H1 (cell line): ENCODE measurements around the gene DLG4. TPM values are rescaled to one million over a fixed set of nuclear protein-coding genes. Genes with fewer than 3 reads are reported as not detected.

Experiments
- CTCF ChIA-PET: fragments of 300-600 bp; sonication (Branson Sonifier 250); formaldehyde crosslinking; loops from one replicate; lab custom pipeline; 2021; ENCODE audit not compliant: partially characterized antibody; lab: Charles Lee
- POLR2A ChIA-PET: fragments of 300-600 bp; sonication (Branson Sonifier 250); formaldehyde crosslinking; loops from one replicate; lab custom pipeline; 2021; ENCODE audit warnings: inconsistent platforms; ENCODE audit not compliant: partially characterized antibody; lab: Charles Lee
- DNase-seq, 2 experiments: peaks; one replicate each; pipeline versions ENCODE4 v3.0.0 to v3.0.0-alpha.2; 2010 to 2022; ENCODE audit warnings: low spot score in 2 of 2, low read depth in 1 of 2, mixed read lengths in 1 of 2
- FAIRE-seq: peaks from 2 replicates; lab custom pipeline; 2011; peaks lifted over from hg19 to GRCh38; lab: Jason Lieb, UNC
- H2AFZ ChIP-seq: 2 replicates; pipeline ENCODE4 v1.8.1; 2012; ENCODE audit warnings: low read length, inconsistent platforms
- H2AK5ac ChIP-seq: 2 replicates; pipeline ENCODE4 v1.6.1; 2013; ENCODE audit warnings: low read depth, low read length
- H2BK120ac ChIP-seq: replicated peaks from 2 replicates; pipeline ENCODE3; 2013; ENCODE audit warnings: low read depth, low read length, inconsistent platforms
- H2BK12ac ChIP-seq: 2 replicates; pipeline ENCODE4 v1.6.1; 2013; ENCODE audit warnings: low read depth, low read length
- H2BK15ac ChIP-seq: 2 replicates; pipeline ENCODE4 v1.6.1; 2013; ENCODE audit warnings: low read length
- H2BK20ac ChIP-seq: 2 replicates; pipeline ENCODE4 v1.6.1; 2013; ENCODE audit warnings: low read length
- H2BK5ac ChIP-seq: 2 replicates; pipeline ENCODE4 v1.6.1; 2013; ENCODE audit warnings: low read depth, low read length
- H3K14ac ChIP-seq: 2 replicates; pipeline ENCODE4 v1.6.1; 2013; ENCODE audit warnings: inconsistent platforms; ENCODE audit not compliant: insufficient read length
- H3K18ac ChIP-seq: 2 replicates; pipeline ENCODE4 v1.6.1; 2013; ENCODE audit warnings: low read length; ENCODE audit errors: extremely low read depth
- H3K23ac ChIP-seq: 2 replicates; pipeline ENCODE4 v1.6.1; 2013; ENCODE audit warnings: inconsistent platforms; ENCODE audit not compliant: insufficient read length
- H3K23me2 ChIP-seq: 2 replicates; pipeline ENCODE4 v1.6.1; 2013; ENCODE audit warnings: low read depth, low read length
- H3K27ac ChIP-seq: 2 replicates; pipeline ENCODE4 v1.6.1; 2011; ENCODE audit warnings: low read depth, low read length, inconsistent platforms
- H3K27me3 ChIP-seq, 4 experiments: replicated peaks in 1 of 4; 1 replicate in 1 of 4; 2 replicates in 3 of 4; pipeline versions ENCODE4 v1.6.1 to v1.8.1; 2011 to 2013; ENCODE audit warnings: low read length in 3 of 4, mild to moderate bottlenecking in 3 of 4, inconsistent platforms in 2 of 4, mixed read lengths in 2 of 4, moderate library complexity in 1 of 4; ENCODE audit not compliant: control insufficient read depth in 3 of 4, insufficient read depth in 3 of 4; ENCODE audit errors: extremely low read depth in 1 of 4
- H3K36me3 ChIP-seq, 4 experiments: 2 replicates each; pipeline versions ENCODE4 v1.6.1 to v1.8.1; 2011 to 2013; ENCODE audit warnings: mild to moderate bottlenecking in 4 of 4, low read length in 3 of 4, moderate library complexity in 2 of 4, control low read depth in 1 of 4, inconsistent platforms in 1 of 4; ENCODE audit not compliant: insufficient read depth in 4 of 4, control insufficient read depth in 2 of 4
- H3K4ac ChIP-seq: replicated peaks from 2 replicates; pipeline ENCODE3; 2013; ENCODE audit warnings: low read length, low read depth, mixed read lengths, inconsistent platforms; ENCODE audit not compliant: insufficient read length
- H3K4me1 ChIP-seq, 4 experiments: replicated peaks in 1 of 4; 1 replicate in 1 of 4; 2 replicates in 3 of 4; pipeline versions ENCODE4 v1.6.1 to v1.8.1; 2011 to 2013; ENCODE audit warnings: low read length in 3 of 4, inconsistent platforms in 2 of 4, mixed read lengths in 1 of 4; ENCODE audit not compliant: insufficient read depth in 4 of 4, control insufficient read depth in 3 of 4
- H3K4me2 ChIP-seq, 2 experiments: 2 replicates each; pipeline versions ENCODE4 v1.6.1 to v1.8.1; 2011 to 2013; ENCODE audit warnings: low read depth in 2 of 2, low read length in 2 of 2, control low read depth in 1 of 2, inconsistent platforms in 1 of 2, mild to moderate bottlenecking in 1 of 2; ENCODE audit not compliant: insufficient read depth in 1 of 2
- H3K4me3 ChIP-seq, 4 experiments: fragments of 200-600, 300-600 bp in 1 of 4; sonication (generic), shearing (Covaris generic), sonication (Bioruptor Twin) in 1 of 4; 2 replicates each; pipeline versions ENCODE4 v1.5.1 to v1.8.1; 2011 to 2016; ENCODE audit warnings: low read length in 4 of 4, low read depth in 3 of 4, control low read depth in 2 of 4, inconsistent platforms in 2 of 4, mild to moderate bottlenecking in 2 of 4, mixed read lengths in 1 of 4, moderate library complexity in 1 of 4; ENCODE audit not compliant: insufficient read depth in 2 of 4; ENCODE audit errors: extremely low read depth in 1 of 4
- H3K56ac ChIP-seq: replicated peaks from 2 replicates; pipeline ENCODE3; 2013; ENCODE audit warnings: low read depth, mild to moderate bottlenecking, mixed read lengths, low read length, inconsistent platforms; ENCODE audit not compliant: insufficient read length
- H3K79me1 ChIP-seq: 2 replicates; pipeline ENCODE4 v1.6.1; 2013; ENCODE audit warnings: low read depth, low read length, control low read depth
- H3K79me2 ChIP-seq, 2 experiments: 2 replicates each; pipeline versions ENCODE4 v1.6.1 to v1.8.1; 2012 to 2013; ENCODE audit warnings: low read length in 2 of 2, mild to moderate bottlenecking in 2 of 2, inconsistent platforms in 1 of 2; ENCODE audit not compliant: insufficient read depth in 2 of 2, control insufficient read depth in 1 of 2
- H3K9ac ChIP-seq, 4 experiments: replicated peaks in 1 of 4; 1 replicate in 1 of 4; 2 replicates in 3 of 4; pipeline versions ENCODE4 v1.6.1 to v1.8.1; 2011 to 2013; ENCODE audit warnings: low read depth in 3 of 4, low read length in 3 of 4, control low read depth in 2 of 4, mild to moderate bottlenecking in 2 of 4, moderate library complexity in 2 of 4, inconsistent platforms in 1 of 4; ENCODE audit errors: extremely low read depth in 1 of 4
- H3K9me3 ChIP-seq, 2 experiments: 2 replicates each; pipeline versions ENCODE4 v1.6.1 to v1.8.1; 2012 to 2013; ENCODE audit warnings: mild to moderate bottlenecking in 2 of 2, moderate library complexity in 2 of 2, control low read depth in 1 of 2, inconsistent platforms in 1 of 2, low read depth in 1 of 2, low read length in 1 of 2, mixed read lengths in 1 of 2; ENCODE audit not compliant: insufficient read depth in 2 of 2
- H4K20me1 ChIP-seq, 2 experiments: replicated peaks in 1 of 2; 2 replicates each; pipeline versions ENCODE3 to v1.8.1; 2011 to 2013; ENCODE audit warnings: inconsistent platforms in 2 of 2, low read length in 2 of 2, mild to moderate bottlenecking in 1 of 2; ENCODE audit not compliant: insufficient read depth in 2 of 2, control insufficient read depth in 1 of 2
- H4K5ac ChIP-seq: 2 replicates; pipeline ENCODE4 v1.6.1; 2013; ENCODE audit warnings: low read length, low read depth, mixed read lengths, inconsistent platforms; ENCODE audit not compliant: insufficient read length
- H4K8ac ChIP-seq: 2 replicates; pipeline ENCODE4 v1.8.0; 2013; ENCODE audit warnings: mild to moderate bottlenecking, moderate library complexity, low read length, inconsistent platforms; ENCODE audit not compliant: insufficient read depth; ENCODE audit errors: extremely low read depth
- H4K91ac ChIP-seq: replicated peaks from 2 replicates; pipeline ENCODE3; 2013; ENCODE audit warnings: low read length, mixed read lengths, inconsistent platforms; ENCODE audit not compliant: insufficient read length
- GTF2F1 ChIP-seq: IDR thresholded peaks from 2 replicates; pipeline ENCODE4 v1.6.1; 2012; ENCODE audit warnings: low read depth, low read length, improper control_type of control experiment, borderline replicate concordance
- POLR2A ChIP-seq, 2 experiments: IDR thresholded peaks; 1 replicate in 1 of 2; 2 replicates in 1 of 2; pipeline ENCODE4 v1.6.1; 2011; ENCODE audit warnings: low read depth in 2 of 2, low read length in 2 of 2, mild to moderate bottlenecking in 2 of 2; ENCODE audit errors: control extremely low read depth in 1 of 2
- RFX5 ChIP-seq: IDR thresholded peaks from 2 replicates; pipeline ENCODE4 v1.6.1; 2011; ENCODE audit warnings: low read depth, low read length, improper control_type of control experiment, borderline replicate concordance
- WGBS, 2 experiments: shearing (Covaris generic) in 1 of 2; methylation state at CpG; one replicate each; pipeline versions ENCODE4 v1.1.6 to v1.1.7; 2013 to 2015; ENCODE audit warnings: low lambda C conversion rate in 2 of 2, mixed read lengths in 2 of 2, inconsistent platforms in 1 of 2, low coverage in 1 of 2, missing lambda C conversion rate in 1 of 2; ENCODE audit not compliant: insufficient replicate concordance in 2 of 2, insufficient coverage in 1 of 2, insufficient read length in 1 of 2; ENCODE audit errors: extremely low coverage in 1 of 2, missing lambda C conversion rate in 1 of 2; 5-methylcytosine and 5-hydroxymethylcytosine counted together
- polyA plus RNA-seq, 7 experiments: library from polyadenylated mRNA; depleted of rRNA in 3 of 7; stranded (reverse) in 5 of 7; unstranded in 2 of 7; fragments of >200 nt in 5 of 7; fragments of 200-250 nt in 2 of 7; gene quantifications; 1 replicate in 5 of 7; 2 replicates in 1 of 7; 4 replicates in 1 of 7; pipeline versions ENCODE4 v1.2.1 to v1.2.3, GENCODE V29; 2011 to 2013; ENCODE audit warnings: missing spikeins in 2 of 7, mixed read lengths in 2 of 7
- total RNA-seq: library from RNA; stranded (reverse); fragmentation: NEBNext Ultra II Directional; extraction: Animal tissue kit (Norgen Biotek cat#: 25700); gene quantifications from 2 replicates; pipeline ENCODE4 v1.2.1, GENCODE V29; 2021

The DLG4 gene
- total and polyA plus RNA-seq, 2 of the 8 experiments (the other 6 are each of a cell fraction or from before 2014, with no cell fraction given): 18.9 to 45.9 TPM

DNA sequence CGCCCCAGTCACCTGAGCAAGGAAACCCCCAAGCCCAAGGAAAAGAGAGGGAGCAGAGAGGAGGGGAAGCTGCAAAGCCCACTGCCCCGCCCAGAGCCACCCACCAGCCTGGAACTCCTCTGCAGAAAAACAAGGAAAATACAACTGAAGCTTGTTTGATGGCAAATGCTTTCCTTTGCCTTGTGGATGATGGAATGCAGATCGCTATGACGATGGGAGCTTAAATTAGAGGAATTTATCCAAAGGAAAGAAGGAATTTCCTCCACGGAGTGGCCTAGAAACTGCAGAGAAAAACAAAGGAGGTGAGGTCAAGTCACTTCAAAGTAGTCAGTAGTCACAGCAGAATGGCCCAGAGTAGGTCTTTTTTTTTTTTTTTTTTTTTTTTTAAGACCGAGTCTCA lies 73.5 kb downstream of the DLG4 start:
- H2BK120ac ChIP-seq: no peak overlapping the region
- DNase-seq: no peak
- no peak overlapping the region for H3K14ac ChIP-seq
- H2BK20ac ChIP-seq: no peak overlapping the region
- no peaks in the 10 kb centered on the region for H3K27me3 ChIP-seq
- H4K5ac ChIP-seq: no peak overlapping the region
- no peaks in the 10 kb centered on the region for H3K79me1 ChIP-seq
- H2BK12ac ChIP-seq: no peak overlapping the region
- CTCF ChIA-PET: interaction anchor here (0.7 to 17.7 kb wide), 8 partner anchors 10 to 151 kb away, joined by 3 to 434 read pairs (median 4); partner anchors contain the start of gene SLC16A11
- no peak overlapping the region for H3K23ac ChIP-seq
- H3K27ac ChIP-seq: no peak overlapping the region
- no peak overlapping the region for H3K4me3 ChIP-seq
- no peak overlapping the region for H2BK5ac ChIP-seq
- H3K9ac ChIP-seq: no peak overlapping the region
- H3K4ac ChIP-seq: no peak overlapping the region
- H3K18ac ChIP-seq: no peak overlapping the region
- peaks cover 0 to 8% (median 0%) of the 10 kb centered on the region in 4 experiments; a peak in 3 of 7 replicates for H3K4me1 ChIP-seq
- FAIRE-seq: no peak
- H2AFZ ChIP-seq: peak overlapping the region; percentile 54; the same call in 1 of the 2 replicates
- H3K4me2 ChIP-seq: peak overlapping the region in 1 of 2 experiments; percentile 9; a peak in 1 of 4 replicates
- no peaks in the 10 kb centered on the region for H3K79me2 ChIP-seq
- POLR2A ChIA-PET: interaction anchor here (1.1 to 1.5 kb wide), 3 partner anchors 13 to 28 kb away, joined by 3 to 4 read pairs (median 3); no protein-coding TSS in a partner anchor
- no peaks in the 10 kb centered on the region for H3K36me3 ChIP-seq
- no peak overlapping the region; the same call in 1 of the 2 replicates for H4K8ac ChIP-seq
- TF ChIP-seq RFX5 (no peak), POLR2A (IDR thresholded peaks at IDR 0.05; ENCODE audit: control extremely low read depth in 1 of 2, low read depth in 2 of 2, low read length in 2 of 2) (no peak), GTF2F1 (no peak)
- no peak overlapping the region for H2AK5ac ChIP-seq
- no peaks in the 10 kb centered on the region for H3K23me2 ChIP-seq
- no peak overlapping the region for H3K56ac ChIP-seq
- H4K20me1 ChIP-seq: no peaks in the 10 kb centered on the region
- no peaks in the 10 kb centered on the region for H3K9me3 ChIP-seq
- WGBS, 2 experiments: 49% methylated on average over 5 of the region's 6 CpGs; no CpG with 5 or more reads in 1 of the 2 experiments
- 0 out of 2 replicates have a peak overlapping the region, but pooled peaks have one; percentile 31 for H2BK15ac ChIP-seq
- no peak overlapping the region for H4K91ac ChIP-seq
